IMR-90 (cell line): ENCODE measurements around the gene PTPRN2. TPM values are rescaled to one million over a fixed set of nuclear protein-coding genes. Genes with fewer than 3 reads are reported as not detected.

Experiments used
- ATAC-seq: fragments of 200-7000 bp; cut with Tn5 transposase; 2 replicates; pipeline ENCODE4 v1.9.1; 2020; ENCODE audit warnings: low read depth, mild to moderate bottlenecking, moderate library complexity
- BruUV-seq: library from RNA; stranded (reverse); fragments of 400-500 nt; replicated peaks from 2 replicates; lab custom pipeline; 2021; lab: Mats Ljungman, UMichigan
- CTCF ChIA-PET: fragments of 300-600 bp; formaldehyde crosslinking; extraction: SDS; loops from one replicate; lab custom pipeline; 2021; ENCODE audit warnings: antibody characterized with exemption; lab: Yijun Ruan, JAX
- POLR2A ChIA-PET: fragments of 300-600 bp; sonication (Branson Sonifier 250); formaldehyde crosslinking; loops from one replicate; lab custom pipeline; 2022; ENCODE audit warnings: antibody characterized with exemption; ENCODE audit not compliant: unreplicated experiment; lab: Charles Lee
- DNase-seq: peaks from one replicate; pipeline ENCODE4 v3.0.0; 2013
- H2AFZ ChIP-seq: replicated peaks from 2 replicates; pipeline ENCODE3; 2013; ENCODE audit warnings: low read length, mild to moderate bottlenecking; ENCODE audit not compliant: poor library complexity
- H2AK5ac ChIP-seq: 2 replicates; pipeline ENCODE4 v1.6.1; 2013; ENCODE audit warnings: low read depth, low read length, inconsistent platforms
- H2AK9ac ChIP-seq: replicated peaks from 2 replicates; pipeline ENCODE3; 2013; ENCODE audit warnings: mild to moderate bottlenecking, low read depth, low read length, moderate library complexity; ENCODE audit not compliant: poor library complexity
- H2BK120ac ChIP-seq: 2 replicates; pipeline ENCODE4 v1.6.1; 2013; ENCODE audit warnings: low read depth, low read length, inconsistent platforms
- H2BK15ac ChIP-seq: 3 replicates; pipeline ENCODE4 v1.6.1; 2013; ENCODE audit warnings: low read depth, low read length, inconsistent platforms
- H2BK20ac ChIP-seq: 2 replicates; pipeline ENCODE4 v1.6.1; 2013; ENCODE audit warnings: low read depth, mild to moderate bottlenecking, inconsistent platforms, low read length, moderate library complexity
- H2BK5ac ChIP-seq: 2 replicates; pipeline ENCODE4 v1.6.1; 2013; ENCODE audit warnings: mild to moderate bottlenecking, low read depth, low read length, inconsistent platforms; ENCODE audit not compliant: poor library complexity, severe bottlenecking
- H3K14ac ChIP-seq: replicated peaks from 2 replicates; pipeline ENCODE4 v1.6.1; 2013; ENCODE audit warnings: low read depth, low read length, inconsistent platforms
- H3K18ac ChIP-seq: 2 replicates; pipeline ENCODE4 v1.6.1; 2013; ENCODE audit warnings: low read depth, low read length, control low read depth
- H3K23ac ChIP-seq: 2 replicates; pipeline ENCODE4 v1.6.1; 2013; ENCODE audit warnings: low read depth, low read length, inconsistent platforms
- H3K27ac ChIP-seq: 2 replicates; pipeline ENCODE4 v1.5.1; 2013; ENCODE audit warnings: mild to moderate bottlenecking, control low read depth, low read length; ENCODE audit not compliant: insufficient read depth
- H3K27me3 ChIP-seq: 2 replicates; pipeline ENCODE4 v1.6.1; 2013; ENCODE audit warnings: low read length; ENCODE audit not compliant: control insufficient read depth, insufficient read depth
- H3K36me3 ChIP-seq: 2 replicates; pipeline ENCODE4 v1.6.1; 2013; ENCODE audit warnings: low read length, mixed read lengths; ENCODE audit not compliant: control insufficient read depth, insufficient read depth
- H3K4ac ChIP-seq: 2 replicates; pipeline ENCODE4 v1.6.1; 2013; ENCODE audit warnings: low read depth, low read length, inconsistent platforms
- H3K4me1 ChIP-seq: 2 replicates; pipeline ENCODE4 v1.6.1; 2013; ENCODE audit warnings: low read length, mixed read lengths; ENCODE audit not compliant: control insufficient read depth, insufficient read depth
- H3K4me2 ChIP-seq: 2 replicates; pipeline ENCODE4 v1.6.1; 2013; ENCODE audit warnings: low read depth, mild to moderate bottlenecking, control low read depth, low read length, moderate library complexity
- H3K4me3 ChIP-seq: 2 replicates; pipeline ENCODE4 v1.5.1; 2013; ENCODE audit warnings: low read depth, mild to moderate bottlenecking, control low read depth, low read length, moderate library complexity; ENCODE audit not compliant: insufficient read depth
- H3K56ac ChIP-seq: 2 replicates; pipeline ENCODE4 v1.6.1; 2013; ENCODE audit warnings: low read length, inconsistent platforms; ENCODE audit not compliant: insufficient read depth; ENCODE audit errors: extremely low read depth
- H3K79me1 ChIP-seq, 2 experiments: 2 replicates each; pipeline ENCODE4 v1.6.1; 2013; ENCODE audit warnings: low read length in 2 of 2, inconsistent platforms in 1 of 2, low read depth in 1 of 2
- H3K9ac ChIP-seq: 2 replicates; pipeline ENCODE4 v1.6.1; 2013; ENCODE audit warnings: low read depth, low read length, control low read depth
- H3K9me1 ChIP-seq: 2 replicates; pipeline ENCODE4 v1.6.1; 2013; ENCODE audit warnings: low read length, inconsistent platforms; ENCODE audit not compliant: insufficient read depth
- H3K9me3 ChIP-seq: 2 replicates; pipeline ENCODE4 v1.6.1; 2013; ENCODE audit warnings: low read length; ENCODE audit not compliant: control insufficient read depth, insufficient read depth
- H4K20me1 ChIP-seq: 2 replicates; pipeline ENCODE4 v1.6.1; 2013; ENCODE audit warnings: low read length, inconsistent platforms; ENCODE audit not compliant: insufficient read depth
- H4K5ac ChIP-seq: 2 replicates; pipeline ENCODE4 v1.6.1; 2013; ENCODE audit warnings: mild to moderate bottlenecking, low read depth, low read length, control low read depth
- H4K8ac ChIP-seq, 2 experiments: 2 replicates each; pipeline ENCODE4 v1.6.1; 2013; ENCODE audit warnings: low read depth in 2 of 2, low read length in 2 of 2, control low read depth in 1 of 2, inconsistent platforms in 1 of 2
- H4K91ac ChIP-seq: 2 replicates; pipeline ENCODE4 v1.6.1; 2013; ENCODE audit warnings: low read depth, low read length, inconsistent platforms; ENCODE audit not compliant: insufficient read depth
- BHLHE40 ChIP-seq: fragments of 150-350 bp; IDR thresholded peaks from 2 replicates; pipeline ENCODE4 v1.6.1; 2016; ENCODE audit warnings: mild to moderate bottlenecking, low read depth, low read length
- CEBPB ChIP-seq: IDR thresholded peaks from 2 replicates; pipeline ENCODE4 v1.6.1; 2012; ENCODE audit warnings: low read depth, low read length, improper control_type of control experiment
- CHD1 ChIP-seq: IDR thresholded peaks from 2 replicates; pipeline ENCODE4 v1.6.1; 2012; ENCODE audit warnings: low read depth, low read length, improper control_type of control experiment
- CTCF ChIP-seq: conservative IDR thresholded peaks from 2 replicates; pipeline ENCODE4 v1.5.1; 2012; ENCODE audit warnings: mild to moderate bottlenecking, low read depth, low read length, improper control_type of control experiment
- FOS ChIP-seq: fragments of 150-350 bp; IDR thresholded peaks from 2 replicates; pipeline ENCODE4 v1.6.1; 2016; ENCODE audit warnings: low read depth, low read length
- MAFK ChIP-seq: IDR thresholded peaks from 2 replicates; pipeline ENCODE4 v1.6.1; 2012; ENCODE audit warnings: low read depth, low read length, improper control_type of control experiment
- MAZ ChIP-seq: IDR thresholded peaks from 2 replicates; pipeline ENCODE4 v1.6.1; 2012; ENCODE audit warnings: low read depth, mild to moderate bottlenecking, low read length, improper control_type of control experiment, moderate library complexity, borderline replicate concordance
- MXI1 ChIP-seq: IDR thresholded peaks from 2 replicates; pipeline ENCODE4 v1.6.1; 2012; ENCODE audit warnings: low read depth, mild to moderate bottlenecking, low read length, moderate library complexity, borderline replicate concordance
- NFE2L2 ChIP-seq: fragments of 150-350 bp; IDR thresholded peaks from 2 replicates; pipeline ENCODE4 v1.6.1; 2016; ENCODE audit warnings: low read depth, mild to moderate bottlenecking, low read length
- POLR2A ChIP-seq: IDR thresholded peaks from 2 replicates; pipeline ENCODE4 v1.6.1; 2012; ENCODE audit warnings: mild to moderate bottlenecking, low read depth, low read length
- RAD21 ChIP-seq: IDR thresholded peaks from 2 replicates; pipeline ENCODE4 v1.6.1; 2012; ENCODE audit warnings: low read length, improper control_type of control experiment
- RCOR1 ChIP-seq: IDR thresholded peaks from 2 replicates; pipeline ENCODE4 v1.6.1; 2012; ENCODE audit warnings: mild to moderate bottlenecking, low read length, improper control_type of control experiment; ENCODE audit not compliant: insufficient replicate concordance
- RFX5 ChIP-seq: IDR thresholded peaks from 2 replicates; pipeline ENCODE4 v1.8.0; 2012; ENCODE audit warnings: low read depth, mild to moderate bottlenecking, low read length, moderate library complexity
- SMC3 ChIP-seq: fragments of 150-350 bp; IDR thresholded peaks from 2 replicates; pipeline ENCODE4 v1.6.1; 2016; ENCODE audit warnings: low read depth, mild to moderate bottlenecking, antibody characterized with exemption, low read length, moderate library complexity
- USF2 ChIP-seq: fragments of 150-350 bp; IDR thresholded peaks from 2 replicates; pipeline ENCODE4 v1.6.1; 2017; ENCODE audit warnings: mild to moderate bottlenecking, antibody characterized with exemption, low read length, low read depth
- WGBS, 2 experiments: methylation state at CpG; one replicate each; pipeline versions ENCODE4 v1.1.5 to v1.1.7; 2013; ENCODE audit warnings: missing lambda C conversion rate in 2 of 2; ENCODE audit not compliant: insufficient read length in 1 of 2; ENCODE audit errors: extremely low coverage in 2 of 2; 5-methylcytosine and 5-hydroxymethylcytosine counted together
- dilution Hi-C: fragments of 300-500 bp; cut with HindIII; formaldehyde crosslinking; loops from one replicate; pipeline ENCODE4 v1.14.3; 2018; ENCODE audit warnings: low sequenced_read_pairs; ENCODE audit not compliant: unreplicated experiment
- in situ Hi-C: fragments of 300-500 bp; cut with MboI; formaldehyde crosslinking; loops from 3 replicates; pipeline ENCODE4 v1.14.3; 2019; ENCODE audit warnings: low sequenced_read_pairs, inconsistent platforms, mixed read lengths
- intact Hi-C: fragments of 100-400 bp; cut with micrococcal nuclease; formaldehyde crosslinking; loops from 2 replicates; pipeline ENCODE4 v1.10.0; 2022
- polyA plus RNA-seq, 3 experiments: library from polyadenylated mRNA; depleted of rRNA; stranded (reverse); fragments of >200 nt; gene quantifications; 2 replicates each; pipeline ENCODE4 v1.2.3, GENCODE V29; 2012; ENCODE audit warnings: low replicate concordance in 1 of 3
- total RNA-seq: library from RNA; depleted of rRNA; stranded (reverse); fragments of >200 nt; gene quantifications from 2 replicates; pipeline ENCODE4 v1.2.3, GENCODE V29; 2012
- TF ChIP-seq, protein P1 (sequence below): fragments of 150-350 bp; IDR thresholded peaks from 2 replicates; pipeline ENCODE4 v1.6.1; 2016; ENCODE audit warnings: low read depth, mild to moderate bottlenecking, low read length, moderate library complexity, borderline replicate concordance

The PTPRN2 gene
- total and polyA plus RNA-seq, 2 of the 4 experiments (the other 2 are of a cell fraction), result 0.03 TPM; not detected in 1

- H4K91ac ChIP-seq, result no peak overlapping the region
- H2BK20ac ChIP-seq, result no peak overlapping the region
- ATAC-seq, result no peak
- H3K27me3 ChIP-seq, result no peaks in the 10 kb centered on the region
- H4K20me1 ChIP-seq, result no peaks in the 10 kb centered on the region
- 79% methylated on average over 5 of the region's 29 CpGs; no CpG with 5 or more reads in 1 of the 2 experiments for WGBS, 2 experiments
- no peaks in the 10 kb centered on the region for H3K4me1 ChIP-seq
- in situ Hi-C loops, result no loop called here
- no peak for DNase-seq
- H4K5ac ChIP-seq, result no peak overlapping the region
- no peak overlapping the region for H3K14ac ChIP-seq
- no TSS peak for BruUV-seq
- intact Hi-C loops, result no loop called here
- ChIA-PET POLR2A (no interaction called here), CTCF (no interaction called here)
- no peak overlapping the region for H3K4ac ChIP-seq
- H4K8ac ChIP-seq, result no peak overlapping the region
- H2BK15ac ChIP-seq, result no peak overlapping the region
- no peak overlapping the region for H2BK120ac ChIP-seq
- H3K4me2 ChIP-seq, result no peak overlapping the region
- H3K9me3 ChIP-seq, result peaks cover 57% of the 10 kb centered on the region
- no peak overlapping the region for H2AK5ac ChIP-seq
- TF ChIP-seq, protein P1, sequence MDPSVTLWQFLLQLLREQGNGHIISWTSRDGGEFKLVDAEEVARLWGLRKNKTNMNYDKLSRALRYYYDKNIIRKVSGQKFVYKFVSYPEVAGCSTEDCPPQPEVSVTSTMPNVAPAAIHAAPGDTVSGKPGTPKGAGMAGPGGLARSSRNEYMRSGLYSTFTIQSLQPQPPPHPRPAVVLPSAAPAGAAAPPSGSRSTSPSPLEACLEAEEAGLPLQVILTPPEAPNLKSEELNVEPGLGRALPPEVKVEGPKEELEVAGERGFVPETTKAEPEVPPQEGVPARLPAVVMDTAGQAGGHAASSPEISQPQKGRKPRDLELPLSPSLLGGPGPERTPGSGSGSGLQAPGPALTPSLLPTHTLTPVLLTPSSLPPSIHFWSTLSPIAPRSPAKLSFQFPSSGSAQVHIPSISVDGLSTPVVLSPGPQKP, result no peak
- TF ChIP-seq RFX5 (no peak), CEBPB (no peak), SMC3 (no peak), RAD21 (no peak), CHD1 (no peak), MAZ (no peak), USF2 (no peak), BHLHE40 (no peak), NFE2L2 (no peak), RCOR1 (no peak), CTCF (no peak), MAFK (no peak), MXI1 (no peak), FOS (no peak), POLR2A (no peak)
- no peaks in the 10 kb centered on the region for H3K36me3 ChIP-seq
- no peak overlapping the region for H3K27ac ChIP-seq
- no peak overlapping the region for H2BK5ac ChIP-seq
- dilution Hi-C loops, result no loop called here
- H3K79me1 ChIP-seq, result no peaks in the 10 kb centered on the region
- no peak overlapping the region for H3K4me3 ChIP-seq
- peak overlapping the region; percentile 51 for H2AFZ ChIP-seq
- H2AK9ac ChIP-seq, result no peak overlapping the region
- no peak overlapping the region for H3K23ac ChIP-seq
- no peak overlapping the region for H3K9ac ChIP-seq
- H3K9me1 ChIP-seq, result no peaks in the 10 kb centered on the region
- no peak overlapping the region for H3K18ac ChIP-seq
- H3K56ac ChIP-seq, result no peak overlapping the region
Observed at GRCh38 chr7:157866336-157866924, 721.2 kb downstream of the PTPRN2 start.
